Muscle layer of colon (tissue), 2 donors: Measurements from ENCODE around the gene PINK1.

Experiments
- H3K27ac ChIP-seq: one replicate; pipeline ENCODE4 v1.7.0; 2013; ENCODE audit warnings: low read depth, mild to moderate bottlenecking, low read length, moderate library complexity
- H3K27me3 ChIP-seq, 2 donors: one replicate each; pipeline ENCODE4 v1.7.0; 2013; ENCODE audit warnings: low read length in 2 of 2, mild to moderate bottlenecking in 2 of 2; ENCODE audit not compliant: insufficient read depth in 2 of 2, control insufficient read depth in 1 of 2
- H3K36me3 ChIP-seq: one replicate; pipeline ENCODE4 v1.7.0; 2013; ENCODE audit warnings: mild to moderate bottlenecking, low read length; ENCODE audit not compliant: insufficient read depth
- H3K4me1 ChIP-seq: one replicate; pipeline ENCODE4 v1.7.0; 2013; ENCODE audit warnings: mild to moderate bottlenecking, low read length; ENCODE audit not compliant: insufficient read depth
- H3K4me3 ChIP-seq, 2 donors: one replicate each; pipeline ENCODE4 v1.7.0; 2013; ENCODE audit warnings: low read length in 2 of 2, low read depth in 1 of 2, mild to moderate bottlenecking in 1 of 2, moderate library complexity in 1 of 2
- H3K9ac ChIP-seq: one replicate; pipeline ENCODE4 v1.7.0; 2013; ENCODE audit warnings: low read length
- H3K9me3 ChIP-seq: one replicate; pipeline ENCODE4 v1.7.0; 2013; ENCODE audit warnings: mild to moderate bottlenecking, low read length
- donor health status: abdominal sarcoma.
- donor health status: Adenocarcinoma of cecum.

Gene PINK1

DNA sequence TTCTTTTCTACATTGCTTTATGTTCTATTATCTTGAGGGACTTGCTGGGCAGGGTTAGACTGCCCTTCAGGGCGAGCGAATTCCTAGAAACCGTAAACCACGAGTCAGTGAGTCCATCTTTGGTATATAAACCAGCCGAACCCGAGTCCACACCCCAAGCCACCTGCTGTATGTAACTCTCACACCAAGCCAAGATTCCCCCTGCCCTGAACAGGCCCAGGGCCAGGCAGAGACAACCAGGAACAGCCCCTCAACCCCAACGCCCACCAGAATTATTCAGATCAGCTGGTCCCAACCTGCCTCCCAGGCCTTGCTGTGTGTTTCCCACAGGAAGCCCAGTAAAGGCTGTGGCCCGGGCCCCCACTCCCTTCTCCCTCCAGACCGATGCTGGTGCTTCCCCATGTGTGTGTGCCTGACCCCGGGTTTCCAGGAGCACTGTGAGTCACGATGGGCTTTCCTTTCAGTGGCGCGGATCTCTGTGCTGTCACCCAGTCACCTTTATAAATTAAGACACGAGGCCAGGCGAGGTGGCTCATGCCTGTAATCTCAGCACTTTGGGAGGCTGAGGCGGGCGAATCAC lies 67.5 kb downstream of the PINK1 start:
- H3K9me3 ChIP-seq, result no peaks in the 10 kb centered on the region
- H3K4me1 ChIP-seq, result peaks cover 17% of the 10 kb centered on the region
- H3K27ac ChIP-seq, result no peak overlapping the region
- no peak overlapping the region for H3K9ac ChIP-seq
- H3K4me3 ChIP-seq, result no peak overlapping the region
- no peaks in the 10 kb centered on the region for H3K36me3 ChIP-seq
- H3K27me3 ChIP-seq, result no peaks in the 10 kb centered on the region
